SIG-M5 treated with dmso at 0.1 percent for 504 hours (cell line): ENCODE results near the gene BCAS3.
"Not testable (repeated sequence)": the region's sequence is repeated elsewhere in the genome, so short reads cannot be mapped to it uniquely, and the experiment has no call there.

Source experiments
- DNase-seq: peaks from one replicate; lab custom pipeline; 2025; ENCODE audit not compliant: unreplicated experiment; lab: John Stamatoyannopoulos, UW

The BCAS3 gene

GRCh38 chr17:61427567-61427966 is 749.9 kb downstream of the BCAS3 start:
- no peak for DNase-seq

GRCh38 chr17:61429274-61429673 is 751.6 kb downstream of the BCAS3 start:
- DNase-seq, result no peak

DNA sequence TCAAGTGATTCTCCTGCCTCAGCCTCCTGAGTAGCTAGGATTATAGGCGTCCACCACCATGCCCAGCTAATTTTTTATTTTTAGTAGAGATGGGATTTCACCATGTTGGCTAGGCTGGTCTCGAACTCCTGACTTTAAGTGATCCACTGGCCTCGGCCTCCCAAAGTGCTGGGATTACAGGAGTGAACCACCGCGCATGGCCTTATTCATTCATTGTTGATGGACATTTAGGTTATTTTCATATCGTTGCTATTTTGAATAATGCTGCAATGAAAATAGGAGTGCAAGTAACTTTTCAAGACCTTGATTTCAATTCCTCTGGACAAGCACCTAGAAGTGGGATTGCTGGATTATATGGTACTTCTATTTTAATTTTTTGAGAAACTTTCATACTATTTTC is 752.2 kb downstream of the BCAS3 start:
- not testable (repeated sequence) for DNase-seq

DNA sequence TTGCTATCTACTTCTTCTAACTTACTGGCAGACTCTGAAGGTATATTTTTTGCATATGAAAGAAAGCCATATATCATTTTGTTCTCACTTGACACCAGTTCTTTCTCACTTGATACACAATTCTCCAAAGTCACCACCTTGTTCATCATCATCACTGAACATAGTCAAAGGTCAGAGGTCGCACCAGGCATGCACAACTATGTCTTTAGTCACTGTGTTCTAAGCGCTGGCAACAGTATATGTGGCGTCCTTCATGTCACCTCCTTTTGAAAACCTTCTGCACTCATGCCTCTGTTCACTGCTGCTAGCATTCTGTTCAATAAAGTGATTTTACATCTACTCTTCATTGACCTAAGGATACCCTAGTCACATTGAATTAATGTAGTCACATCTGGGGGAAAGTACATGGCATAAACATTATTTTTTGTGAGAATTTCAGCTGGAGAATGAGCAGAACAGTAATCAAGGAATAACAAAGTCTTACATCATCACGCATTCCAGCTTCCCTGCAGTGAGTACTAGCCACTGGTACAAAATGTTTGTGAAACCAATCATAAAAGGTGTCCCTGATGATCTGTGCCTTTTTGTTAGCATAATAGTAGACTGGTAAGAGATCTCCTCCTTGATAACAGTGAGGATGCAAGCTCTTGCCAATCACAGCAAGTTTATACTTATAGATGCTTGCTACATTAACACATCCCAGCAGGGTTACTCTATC is 754.1 kb downstream of the BCAS3 start:
- peak; percentile 58 for DNase-seq

DNA sequence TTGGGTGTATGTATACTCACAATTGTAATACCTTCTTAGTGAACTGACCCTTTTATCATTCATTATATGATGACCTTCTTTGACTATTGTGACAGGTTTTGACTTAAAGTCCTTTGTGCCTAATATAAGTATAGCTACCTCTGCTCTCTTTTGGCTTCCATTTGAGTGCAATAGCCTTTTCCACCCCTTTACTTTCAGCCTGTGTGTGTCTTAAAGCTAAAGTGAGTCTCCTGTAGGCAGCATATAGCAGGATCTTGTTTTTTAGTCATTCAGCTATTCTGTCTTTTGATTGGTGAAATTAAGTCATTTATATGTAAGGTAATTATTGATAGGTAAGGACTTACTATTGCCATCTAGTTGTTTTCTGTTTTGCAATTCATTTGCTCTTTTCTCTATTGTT is 758.6 kb downstream of the BCAS3 start:
- DNase-seq, result no peak

- no peak for DNase-seq
Observed at GRCh38 chr17:61436995-61437704, 759.5 kb downstream of the BCAS3 start.

GRCh38 chr17:61440697-61441096 is 763.0 kb downstream of the BCAS3 start:
- no peak for DNase-seq

- DNase-seq, result not testable (repeated sequence)
Observed at GRCh38 chr17:61441507-61441906, 763.9 kb downstream of the BCAS3 start.

- no peak for DNase-seq
Observed at GRCh38 chr17:61442136-61442775, 764.6 kb downstream of the BCAS3 start.
